NOMO-1 treated with dmso at 0.1 percent for 144 hours (cell line): ENCODE data around the gene PNMA1.
"Not testable (repeated sequence)": the region's sequence is repeated elsewhere in the genome, so short reads cannot be mapped to it uniquely, and the experiment has no call there.

Experiments
- DNase-seq: peaks from one replicate; lab custom pipeline; 2025; ENCODE audit not compliant: unreplicated experiment; lab: John Stamatoyannopoulos, UW

PNMA1 gene

GRCh38 chr14:73718418-73719251 is 4.5 kb upstream of the PNMA1 start:
- no peak for DNase-seq

DNA sequence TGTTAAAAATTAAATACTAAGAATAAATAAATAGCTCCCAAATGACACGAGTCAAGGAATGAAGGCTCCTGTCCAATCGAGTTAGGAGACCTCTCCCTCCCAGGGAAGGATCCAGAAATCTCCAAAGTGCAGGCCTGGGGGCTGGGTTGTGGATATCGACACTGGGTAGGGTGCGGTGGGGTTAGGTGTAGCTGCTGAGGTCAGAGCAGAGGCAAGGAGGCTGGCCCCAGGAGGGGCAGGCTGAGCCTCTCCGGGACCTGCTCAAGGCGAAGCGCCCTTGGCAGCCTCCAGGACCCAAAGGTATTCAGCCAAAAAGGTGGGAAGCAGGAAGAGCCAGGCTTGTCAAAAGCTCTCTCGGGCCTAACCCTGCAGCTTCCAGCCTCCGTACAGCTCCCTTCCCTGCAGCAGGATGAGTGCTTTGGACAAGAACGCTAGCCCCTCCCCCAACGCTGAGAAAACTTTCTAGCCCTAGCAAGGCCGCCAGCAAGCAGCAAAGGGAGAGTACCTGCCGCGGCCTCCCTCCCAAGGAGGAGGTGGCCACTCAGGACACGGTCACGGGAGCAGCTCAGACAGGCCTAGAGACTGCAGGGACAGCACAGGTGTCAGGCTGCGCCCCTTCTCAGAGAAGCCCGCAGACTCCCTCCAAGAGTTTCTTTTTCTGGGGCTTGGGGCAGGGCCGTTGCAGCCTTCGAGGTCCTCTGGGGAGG is 3.7 kb upstream of the PNMA1 start:
- no peak for DNase-seq

GRCh38 chr14:73717266-73717665 is 3.1 kb upstream of the PNMA1 start:
- DNase-seq = no peak

- no peak for DNase-seq
These were observed 1.5 kb upstream of the PNMA1 start for GRCh38 chr14:73715707-73716106.

GRCh38 chr14:73714656-73715081 is 485 bp upstream of the PNMA1 start:
- DNase-seq = no peak

DNA sequence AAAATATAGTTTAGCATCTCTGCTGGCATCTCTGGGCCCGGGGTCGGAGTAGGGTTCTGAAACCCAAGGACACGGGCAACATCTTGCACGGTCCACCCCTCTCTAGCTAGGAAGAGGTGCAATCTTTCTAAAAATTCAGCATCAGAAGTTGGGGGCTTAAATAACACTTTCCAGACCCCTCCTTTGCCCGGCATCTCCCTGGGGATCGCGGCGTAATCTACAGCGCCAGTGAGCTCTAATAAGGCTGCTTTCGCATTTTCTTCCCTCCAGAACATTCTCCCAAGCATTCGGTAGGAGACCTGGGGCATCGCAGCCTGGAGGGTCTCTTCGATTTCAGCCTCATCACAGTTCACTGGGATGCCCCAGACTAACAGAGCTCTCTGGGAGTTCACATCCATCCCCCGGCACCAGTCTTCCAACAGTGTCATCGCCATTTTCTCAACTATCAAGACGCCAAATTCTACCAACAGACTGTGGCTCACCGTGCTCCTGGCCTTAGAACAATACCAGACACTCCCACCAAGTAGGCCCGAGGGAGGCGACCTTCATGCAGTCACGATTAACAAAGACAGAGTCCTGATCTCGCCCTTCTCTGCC is 880 bp downstream of the PNMA1 start:
- DNase-seq = no peak

GRCh38 chr14:73712540-73713180 is 1.5 kb downstream of the PNMA1 start:
- DNase-seq = no peak

DNA sequence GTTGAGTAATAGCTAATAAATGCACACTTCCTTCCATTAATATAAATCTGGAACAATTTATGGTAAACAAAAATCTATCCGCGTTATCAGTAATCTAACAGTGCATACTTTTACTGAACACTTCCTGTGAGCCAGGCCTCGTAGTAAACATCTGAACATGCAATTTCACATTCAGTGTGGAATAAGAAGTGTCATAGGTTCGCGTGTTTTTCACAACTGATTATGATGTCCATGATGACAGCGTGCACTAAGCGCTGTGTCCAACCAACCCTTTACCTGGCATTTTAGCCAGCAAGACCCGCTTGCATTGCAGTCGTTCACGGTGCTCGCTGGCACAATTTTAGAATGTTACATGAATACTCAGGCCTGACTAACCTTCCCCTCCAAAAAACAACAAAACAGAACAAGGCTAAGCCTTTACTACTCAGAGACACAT is 2.1 kb downstream of the PNMA1 start:
- DNase-seq = no peak

DNA sequence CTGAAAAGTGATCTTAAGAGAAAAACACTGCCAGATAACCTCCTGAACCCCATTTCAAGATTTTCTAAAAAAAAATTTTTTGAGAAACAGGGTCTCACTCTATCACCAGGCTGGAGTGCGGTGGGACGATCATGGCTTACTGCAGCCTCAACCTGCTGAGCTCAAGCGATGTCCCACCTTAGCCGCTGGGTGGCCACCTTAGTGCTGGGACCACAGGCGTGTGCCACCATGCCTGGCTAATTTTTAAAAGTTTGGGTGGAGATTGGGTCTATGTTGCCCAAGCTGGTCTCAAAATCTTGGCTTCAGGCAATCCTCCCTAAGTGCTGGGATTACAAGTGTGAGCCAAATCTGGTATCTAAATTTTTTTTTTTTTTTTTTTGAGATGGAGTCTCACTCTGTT is 3.4 kb downstream of the PNMA1 start:
- no peak for DNase-seq

- no peak for DNase-seq
These were observed 4.2 kb downstream of the PNMA1 start for GRCh38 chr14:73709904-73710469.

DNA sequence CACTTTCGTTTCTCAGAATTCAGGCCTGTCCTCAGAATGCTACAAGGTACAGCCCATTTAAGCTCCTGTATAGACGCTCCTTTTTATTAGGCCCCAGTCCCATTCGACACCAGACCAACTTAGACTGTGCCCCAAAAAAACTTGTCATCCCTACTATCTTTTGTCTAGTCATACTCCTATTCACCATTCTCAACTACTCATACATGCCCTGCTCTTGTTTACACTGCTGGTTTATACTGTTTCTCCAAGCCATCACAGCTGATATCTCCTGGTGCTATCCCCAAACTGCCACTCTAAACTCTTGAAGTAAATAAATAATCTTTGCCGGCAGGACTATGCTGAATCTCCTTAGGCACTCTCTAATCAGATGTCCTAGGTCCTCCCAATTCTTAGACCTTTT is 6.1 kb downstream of the PNMA1 start:
- not testable (repeated sequence) for DNase-seq

GRCh38 chr14:73700325-73700724 is 13.9 kb downstream of the PNMA1 start:
- no peak for DNase-seq

- no peak for DNase-seq
These were observed 17.5 kb downstream of the PNMA1 start for GRCh38 chr14:73696466-73697400.

GRCh38 chr14:73695997-73696396 is 18.2 kb downstream of the PNMA1 start:
- DNase-seq = no peak

- DNase-seq = no peak
These were observed 19.1 kb downstream of the PNMA1 start for GRCh38 chr14:73695082-73695481.

DNA sequence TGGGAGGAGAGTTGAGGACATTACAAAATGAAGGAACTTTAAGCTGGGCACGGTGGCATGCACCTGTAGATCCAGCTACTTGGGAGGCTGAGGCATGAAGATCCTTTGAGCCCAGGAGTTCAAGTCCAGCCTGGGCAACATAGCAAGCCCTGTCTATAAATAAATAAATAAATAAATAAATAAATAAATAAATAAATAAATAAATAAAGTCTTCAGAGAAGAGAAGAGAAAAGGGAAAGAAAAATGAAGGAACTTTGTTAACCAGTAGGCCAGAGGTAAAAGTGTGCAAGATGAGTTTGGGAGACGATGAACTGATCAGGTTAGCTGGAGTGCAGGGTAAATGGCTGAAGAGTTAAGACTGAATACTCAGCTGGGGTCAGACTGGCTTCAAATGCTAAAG is 20.1 kb downstream of the PNMA1 start:
- DNase-seq = no peak

DNA sequence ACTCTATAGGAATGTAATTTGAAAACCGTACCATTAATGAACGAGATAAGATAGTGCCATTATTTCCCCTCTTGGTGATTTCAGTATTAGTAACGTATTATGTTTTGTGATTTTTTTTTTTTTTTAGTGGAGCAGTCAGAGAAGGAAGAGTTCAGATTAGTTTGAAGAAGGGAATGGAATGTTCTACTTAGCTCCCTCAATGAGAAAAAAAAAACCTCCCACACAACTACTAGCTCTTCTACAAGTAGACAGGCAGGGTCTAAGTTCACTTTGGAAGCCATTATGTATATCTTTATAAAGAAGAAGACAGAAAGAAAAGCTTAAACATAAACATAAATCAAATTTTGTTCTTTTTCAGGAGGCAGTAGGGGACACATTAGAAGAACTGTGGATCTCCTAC is 27.3 kb downstream of the PNMA1 start:
- no peak for DNase-seq

- no peak for DNase-seq
These were observed 28.9 kb downstream of the PNMA1 start for GRCh38 chr14:73685328-73685727.

DNA sequence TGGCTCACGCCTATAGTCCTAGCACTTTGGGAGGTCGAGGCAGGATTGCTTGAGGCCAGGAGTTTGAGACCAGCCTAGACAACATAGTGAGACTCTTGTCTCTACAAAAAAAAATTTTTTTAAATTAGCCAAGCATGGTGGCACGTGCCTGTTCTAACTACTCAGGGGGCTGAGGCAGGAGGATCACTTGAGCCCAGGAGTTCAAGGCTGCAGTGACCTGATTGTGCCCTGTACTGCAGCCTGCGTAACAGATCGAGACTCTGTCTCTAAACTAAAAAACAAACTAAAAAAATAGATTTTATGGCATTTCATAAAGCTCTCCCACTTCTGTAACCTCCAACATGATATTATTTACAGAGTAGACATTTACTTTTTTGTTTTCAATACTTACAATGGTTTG is 29.6 kb downstream of the PNMA1 start:
- no peak for DNase-seq

DNA sequence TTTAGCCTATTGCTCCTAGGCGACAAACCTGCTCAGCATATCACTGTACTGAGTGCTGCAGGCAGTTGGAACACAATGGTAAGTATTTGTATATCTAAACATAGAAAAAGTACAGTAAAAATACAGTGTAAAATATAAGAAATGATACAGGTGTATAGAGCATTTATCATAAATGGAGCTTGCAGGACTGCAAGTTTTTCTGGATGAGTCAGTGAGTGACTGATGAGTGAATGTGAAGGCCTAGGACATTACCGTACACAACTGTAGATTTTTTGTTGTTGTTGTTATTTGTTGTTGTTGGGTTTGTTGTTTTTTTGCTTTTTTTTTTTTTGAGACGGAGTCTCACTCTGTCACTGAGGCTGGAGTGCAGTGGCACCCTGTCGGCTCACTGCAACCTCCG is 33.4 kb downstream of the PNMA1 start:
- no peak for DNase-seq
